ENCODE data around the gene KLF9.

KLF9 gene

GRCh38 chr9:70347046-70347445 is 67.4 kb downstream of the KLF9 start:
- Histone ChIP-seq H3K9me3 (ENCODE audit: insufficient read depth, low read depth, low read length) (no peaks in the 10 kb centered on the region), H3K27me3 (ENCODE audit: insufficient read depth, low read length) (no peaks in the 10 kb centered on the region), H3K4me1 (ENCODE audit: insufficient read depth, low read length) (no peaks in the 10 kb centered on the region), H3K9ac (ENCODE audit: low read depth, low read length) (no peak overlapping the region), H3K4me3 (ENCODE audit: low read length) (no peak overlapping the region), H3K27ac (ENCODE audit: low read depth, low read length) (no peak overlapping the region), H3K36me3 (ENCODE audit: insufficient read depth, low read length) (peaks cover 56% of the 10 kb centered on the region)
- 90% methylated on average over 1 of the region's 2 CpGs for WGBS

- Histone ChIP-seq H3K27me3 (ENCODE audit: insufficient read depth, low read length) (no peaks in the 10 kb centered on the region), H3K9me3 (ENCODE audit: insufficient read depth, low read depth, low read length) (no peaks in the 10 kb centered on the region), H3K27ac (ENCODE audit: low read depth, low read length) (no peak overlapping the region), H3K9ac (ENCODE audit: low read depth, low read length) (no peak overlapping the region), H3K4me1 (ENCODE audit: insufficient read depth, low read length) (peaks cover 5% of the 10 kb centered on the region; the same call in 1 of the 2 replicates), H3K4me3 (ENCODE audit: low read length) (no peak overlapping the region), H3K36me3 (ENCODE audit: insufficient read depth, low read length) (peaks cover 9% of the 10 kb centered on the region)
- whole genome bisulfite sequencing: no CpG with 5 or more reads among the region's 1 CpG
Observed at GRCh38 chr9:70340572-70340971, 73.9 kb downstream of the KLF9 start.

Data from HUES64 (cell line).